Superior temporal gyrus (tissue), 1 donor: ENCODE measurements around the gene MOGAT2.
A peak's percentile ranks its signal among the peaks of the same experiment; 100 is the strongest.
"Not testable (repeated sequence)": the region's sequence is repeated elsewhere in the genome, so short reads cannot be mapped to it uniquely, and the experiment has no call there.

Experiments
- DNase-seq: peaks from one replicate; pipeline ENCODE4 v3.0.0-alpha.2; 2016; ENCODE audit errors: extremely low spot score

MOGAT2 gene

DNA sequence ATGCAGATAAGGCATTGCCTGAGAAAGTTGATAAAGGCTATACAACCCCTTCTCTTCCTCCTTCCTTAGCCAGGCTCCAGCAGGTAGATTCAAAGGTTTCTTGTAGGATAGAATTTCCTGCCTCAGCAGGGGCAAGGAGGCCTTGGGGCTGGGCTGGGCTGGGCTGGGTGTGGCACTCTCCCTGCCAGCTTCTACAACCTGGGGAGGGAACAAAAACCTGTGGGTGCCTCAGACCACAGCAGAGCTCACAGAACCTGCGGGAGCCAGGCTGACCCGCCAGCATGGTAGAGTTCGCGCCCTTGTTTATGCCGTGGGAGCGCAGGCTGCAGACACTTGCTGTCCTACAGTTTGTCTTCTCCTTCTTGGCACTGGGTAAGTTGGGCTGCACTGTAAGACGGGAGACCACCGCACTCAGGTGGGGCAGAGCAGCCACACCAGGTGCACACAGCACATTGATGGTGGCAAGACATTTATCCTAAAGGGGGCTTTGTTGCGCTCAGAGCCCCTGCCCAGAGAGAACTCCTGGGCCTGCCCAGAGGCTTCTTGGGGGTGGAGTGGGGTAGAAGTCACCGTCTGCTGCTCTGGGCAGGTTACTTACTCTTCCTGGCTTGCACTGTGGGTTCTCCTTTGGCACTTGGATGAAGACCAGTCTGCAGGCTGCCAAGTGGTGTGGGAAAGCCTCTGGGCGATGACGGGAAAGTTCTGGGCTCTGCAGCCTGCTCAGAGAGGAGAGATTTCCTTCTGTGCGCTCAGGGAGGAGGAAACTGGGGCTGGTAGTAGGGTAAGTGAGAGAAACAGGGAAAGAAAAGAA, at the start of gene MOGAT2:
Gene MOGAT2 (plus strand): TSS at position 231 of the 811 bp plus-strand sequence. CDS start 51 bp downstream, at position 282.
- no peak for DNase-seq

DNA sequence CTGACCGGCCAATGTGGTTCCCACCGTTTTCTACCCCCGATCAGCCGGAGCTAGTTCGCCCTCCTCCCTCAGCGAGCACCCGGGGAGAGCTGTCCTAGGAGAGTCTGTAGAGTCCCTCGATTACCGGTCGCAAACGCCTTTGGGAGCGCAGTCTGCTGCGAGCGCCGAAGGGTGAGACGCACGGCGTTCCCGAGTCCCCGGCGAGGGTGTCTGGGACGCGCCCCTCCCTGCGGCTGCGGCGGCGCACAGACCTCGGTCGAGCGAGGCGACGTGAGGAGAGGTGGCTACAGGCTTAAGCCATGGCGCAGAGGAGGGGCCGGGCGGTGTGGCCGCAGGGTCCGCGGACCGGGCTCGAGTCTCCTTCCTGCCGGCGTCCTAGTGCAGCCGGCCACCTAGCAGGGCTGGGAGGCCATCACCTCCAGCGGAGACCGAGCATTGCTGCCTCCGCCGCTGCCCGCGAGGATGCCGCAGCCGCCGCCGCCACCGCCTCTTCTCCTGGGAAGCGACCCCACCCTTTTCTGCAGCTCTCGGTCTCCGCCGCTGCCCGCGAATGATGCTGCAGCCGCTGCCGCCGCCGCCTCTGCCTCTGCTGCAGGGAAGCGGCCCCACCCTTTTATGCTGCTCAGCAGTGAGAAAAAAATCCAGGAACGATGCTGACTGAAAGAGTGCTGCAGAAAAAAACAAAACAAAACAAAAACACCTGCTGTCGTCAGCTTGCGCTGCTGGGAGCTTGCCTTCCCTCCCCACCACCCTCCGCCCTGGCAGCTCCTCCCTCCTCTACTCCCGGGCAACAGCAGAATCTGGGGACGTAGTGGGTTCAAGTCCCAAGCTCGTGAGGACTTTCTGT, 49.0 kb upstream of the MOGAT2 start, which contains the start of gene MAP6:
Gene MAP6 (minus strand): TSS at position 588 of the 847 bp plus-strand sequence. CDS start 669 bp downstream, outside the sequence.
- DNase-seq = peak; percentile 60

DNA sequence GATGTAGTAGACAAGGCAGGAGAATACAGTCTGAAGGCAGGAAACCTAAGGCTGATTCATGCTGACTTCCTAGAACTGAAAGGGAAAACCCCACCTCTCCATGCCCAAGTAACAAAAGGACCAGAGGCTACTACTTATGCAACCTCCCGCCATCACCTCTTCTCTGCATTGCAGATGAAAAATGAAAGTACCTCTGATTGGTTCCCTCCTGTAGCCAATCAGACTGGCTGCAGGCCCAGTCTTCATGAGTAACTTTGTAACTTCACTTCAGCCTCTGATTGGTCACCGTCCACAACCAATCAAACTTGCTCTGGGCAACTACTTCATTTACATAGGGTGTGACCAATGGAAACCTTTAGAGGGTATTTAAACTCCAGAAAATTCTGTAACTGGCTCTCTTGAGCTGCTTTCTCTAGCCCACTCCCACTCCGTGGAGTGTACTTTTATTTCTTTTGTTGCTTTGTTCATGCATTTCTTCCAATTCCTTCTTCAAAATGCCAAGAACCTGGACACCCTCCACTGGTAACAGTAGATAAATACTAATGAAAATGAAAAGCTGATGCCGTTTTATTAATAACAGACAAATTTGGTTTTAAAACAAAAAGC, 43.6 kb upstream of the MOGAT2 start:
- DNase-seq = no peak

DNA sequence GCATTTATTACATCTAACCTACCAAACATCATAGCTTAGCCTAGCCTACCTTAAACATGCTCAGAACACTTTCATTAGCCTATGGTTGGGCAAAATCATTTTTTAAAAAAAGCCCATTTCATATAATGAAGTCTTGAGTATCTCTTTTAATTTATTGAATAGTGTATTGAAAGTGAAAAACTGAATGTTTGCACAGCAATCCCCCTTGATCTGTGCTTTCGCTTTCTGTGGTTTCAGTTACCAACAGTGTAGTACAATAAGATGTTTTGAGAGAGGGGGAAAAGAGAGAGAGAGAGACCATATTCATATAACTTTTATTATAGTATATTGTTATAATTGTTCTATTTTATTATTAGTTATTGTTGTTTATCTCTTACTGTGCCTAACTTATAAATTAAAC, 40.4 kb upstream of the MOGAT2 start:
- no peak for DNase-seq

DNA sequence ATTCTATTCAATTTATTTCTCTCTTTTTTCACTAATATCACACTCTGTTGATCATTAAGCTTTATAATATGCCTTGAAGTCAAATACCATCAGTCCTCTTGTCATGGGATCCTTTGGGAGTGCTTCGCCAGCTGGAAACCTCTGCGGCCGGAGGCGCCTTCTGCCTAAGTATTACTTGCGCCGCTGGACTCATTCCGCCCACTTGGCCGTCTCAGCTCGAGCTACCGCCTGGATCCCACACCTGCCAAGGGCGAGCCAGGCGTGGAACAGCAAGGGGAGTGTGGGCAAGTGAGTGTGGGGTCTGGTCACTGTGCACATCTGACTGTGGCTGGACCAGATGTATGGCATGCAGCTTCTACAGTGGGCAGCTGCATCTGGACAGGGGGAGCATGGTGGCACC, 39.7 kb upstream of the MOGAT2 start:
- no peak for DNase-seq

DNA sequence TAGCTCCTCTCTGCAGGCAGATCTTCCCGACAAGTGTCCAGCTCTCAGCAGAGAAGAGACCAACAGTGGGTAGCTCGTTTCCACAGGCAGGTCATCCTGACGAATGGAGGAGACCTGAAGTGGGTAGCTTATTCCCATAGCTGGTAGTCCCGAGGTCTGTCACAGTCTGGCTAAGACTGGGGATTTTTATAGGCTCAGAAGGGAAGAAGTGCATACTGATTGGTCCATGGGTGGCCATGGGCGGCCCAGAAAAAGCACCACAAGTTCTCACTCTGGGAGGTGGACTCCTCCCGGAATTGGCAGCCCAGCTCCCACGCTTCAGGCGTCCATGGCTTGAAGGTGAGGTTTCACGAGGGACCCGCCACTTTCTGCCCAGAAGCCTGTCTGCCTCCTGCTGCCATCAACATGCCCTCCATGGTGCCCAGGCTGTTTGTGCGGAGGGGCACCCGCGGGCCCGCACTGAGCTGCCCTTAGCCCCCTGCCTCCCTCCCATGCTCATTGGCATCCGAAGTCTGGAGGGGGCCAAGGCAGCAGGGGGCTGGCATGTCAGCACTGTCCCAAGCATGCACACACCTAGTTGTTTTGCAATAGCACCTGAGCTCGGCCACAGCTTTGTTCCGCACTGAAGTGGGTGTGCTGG, 38.9 kb upstream of the MOGAT2 start:
- DNase-seq = no peak

DNA sequence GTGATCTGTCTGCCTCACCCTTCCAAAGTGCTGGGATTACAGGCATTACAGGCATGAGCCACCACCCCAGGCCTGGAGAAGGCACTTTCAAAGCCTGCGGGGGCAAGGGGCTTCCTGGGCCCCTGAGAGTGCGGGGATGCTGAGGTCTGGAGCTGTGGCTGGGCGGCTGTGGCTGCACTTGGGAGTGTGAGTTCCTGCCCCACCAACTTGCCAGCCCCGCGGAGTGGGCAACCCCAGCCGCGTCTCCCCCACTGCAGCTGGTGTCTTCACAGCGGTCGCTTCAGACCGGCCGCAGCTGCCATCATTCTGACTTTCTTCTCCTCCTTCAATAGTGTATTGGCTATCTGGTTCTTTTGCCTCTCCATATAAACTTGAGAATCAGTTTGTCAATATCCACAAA, 38.1 kb upstream of the MOGAT2 start:
- DNase-seq = no peak

DNA sequence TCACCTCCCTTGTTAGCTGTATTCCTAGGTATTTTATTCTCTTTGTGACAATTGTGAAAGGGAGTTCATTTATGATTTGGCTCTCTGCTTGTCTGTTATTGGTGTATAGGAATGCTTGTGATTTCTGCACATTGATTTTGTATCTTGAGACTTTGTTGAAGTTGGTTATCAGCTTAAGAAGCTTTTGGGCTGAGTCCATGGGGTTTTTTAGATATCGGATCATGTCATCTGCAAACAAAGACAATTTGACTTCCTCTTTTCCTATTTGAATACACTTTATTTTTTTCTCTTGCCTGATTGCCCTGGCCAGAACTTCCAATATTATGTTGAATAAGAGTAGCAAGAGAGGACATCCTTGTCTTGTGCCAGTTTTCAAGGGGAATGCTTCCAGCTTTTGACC, 33.8 kb upstream of the MOGAT2 start:
- not testable (repeated sequence) for DNase-seq

DNA sequence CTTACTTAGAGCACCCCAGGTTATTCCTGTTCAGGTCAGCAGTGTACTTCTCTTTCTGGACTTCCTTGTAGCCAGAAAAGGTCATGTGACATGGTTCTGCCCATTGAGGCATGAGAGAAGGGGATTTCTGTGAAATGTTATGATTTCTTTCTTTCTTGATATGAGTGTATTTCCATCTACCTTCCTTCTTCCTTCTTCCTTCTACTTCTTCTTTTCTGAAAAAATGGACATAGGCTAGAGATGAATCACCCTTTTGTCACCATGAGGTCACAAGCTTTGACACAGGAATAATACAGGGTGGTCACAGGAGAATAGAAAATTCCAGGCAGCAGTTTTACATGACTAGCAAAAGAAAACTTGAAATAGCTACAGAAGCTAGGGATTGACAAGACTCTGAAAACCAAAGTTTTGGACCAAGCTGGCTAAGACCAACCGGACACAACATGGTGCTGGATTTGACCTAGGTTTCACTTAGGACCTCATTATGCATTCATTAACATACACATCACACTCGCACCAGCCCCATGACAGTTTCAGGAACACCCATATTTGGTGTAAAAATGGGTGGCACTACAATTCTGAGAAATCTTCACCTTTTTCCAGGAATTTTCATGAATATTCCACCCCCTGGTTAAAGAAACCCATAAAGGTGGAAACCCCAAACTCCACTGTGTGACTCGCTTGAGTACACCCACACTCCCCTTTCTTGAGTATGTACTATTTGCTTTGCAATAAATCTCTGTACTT, 27.6 kb upstream of the MOGAT2 start:
- no peak for DNase-seq

DNA sequence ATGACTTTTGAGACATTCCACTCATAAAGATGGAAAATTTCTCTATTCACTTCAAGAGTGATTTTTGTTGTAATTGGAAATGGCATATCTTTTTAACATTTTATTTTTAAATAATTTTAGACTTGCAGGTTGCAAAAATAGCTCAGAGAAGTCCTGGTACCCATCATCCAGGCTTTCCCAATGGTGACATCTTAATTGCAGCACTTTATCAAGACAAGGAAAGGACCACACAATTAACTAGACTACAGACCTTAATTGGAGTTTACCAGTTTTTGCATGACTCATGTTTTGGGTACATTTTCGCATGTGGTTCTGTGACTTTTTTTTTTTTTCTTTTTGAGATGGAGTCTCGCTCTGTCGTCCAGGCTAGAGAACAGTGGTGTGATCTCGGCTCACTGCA, 25.8 kb upstream of the MOGAT2 start:
- no peak for DNase-seq

DNA sequence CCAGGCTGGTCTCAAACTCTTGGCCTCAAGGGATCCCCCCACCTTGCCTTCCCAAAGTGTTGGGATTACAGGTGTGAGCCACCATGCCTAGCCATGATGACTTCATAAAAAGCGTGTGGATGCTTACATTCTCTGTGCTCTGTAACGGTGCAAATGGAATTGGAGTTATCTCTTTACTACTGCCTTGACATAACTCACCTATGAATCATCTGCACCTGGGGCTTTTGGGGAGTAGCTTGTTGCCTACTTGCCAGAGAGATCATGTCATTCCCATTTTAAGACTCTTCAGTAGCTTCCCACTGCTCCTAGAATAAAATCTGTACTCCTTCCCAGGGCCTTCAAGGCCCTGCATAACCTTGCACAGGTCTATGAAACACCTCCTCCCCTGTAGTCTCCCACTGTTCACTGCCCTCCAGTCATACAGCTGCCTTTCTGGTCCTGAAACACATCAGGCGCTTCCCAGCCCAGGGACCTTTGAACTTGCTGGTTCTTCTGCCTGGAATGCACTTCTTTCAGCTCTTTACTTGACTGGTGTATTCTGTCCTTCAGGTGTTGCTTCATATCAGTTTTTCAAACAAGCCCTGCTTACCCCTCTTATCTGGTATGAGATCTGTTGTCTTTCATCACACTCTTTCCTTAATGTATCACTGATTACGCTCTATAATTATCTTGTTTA, 19.6 kb upstream of the MOGAT2 start:
- no peak for DNase-seq

DNA sequence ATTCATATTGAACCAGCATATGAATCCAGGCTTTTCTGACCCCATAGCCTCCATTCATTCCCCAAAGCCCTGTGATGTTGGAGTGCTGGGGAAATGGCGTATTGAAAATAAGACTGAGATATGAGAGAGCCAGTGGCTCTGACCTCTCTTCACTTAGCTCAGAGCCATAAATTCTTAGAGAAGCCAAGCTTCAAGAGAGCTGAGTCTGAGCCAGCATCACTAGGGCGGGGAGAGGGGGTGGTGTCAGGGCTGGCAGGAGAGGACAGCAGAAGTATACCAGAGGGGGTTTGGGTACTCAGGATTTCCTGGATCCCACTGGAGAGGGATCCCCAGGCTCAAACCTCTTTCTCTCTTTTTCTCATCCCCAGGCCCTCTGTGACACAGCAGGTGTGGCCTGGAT, 16.7 kb upstream of the MOGAT2 start:
- no peak for DNase-seq

DNA sequence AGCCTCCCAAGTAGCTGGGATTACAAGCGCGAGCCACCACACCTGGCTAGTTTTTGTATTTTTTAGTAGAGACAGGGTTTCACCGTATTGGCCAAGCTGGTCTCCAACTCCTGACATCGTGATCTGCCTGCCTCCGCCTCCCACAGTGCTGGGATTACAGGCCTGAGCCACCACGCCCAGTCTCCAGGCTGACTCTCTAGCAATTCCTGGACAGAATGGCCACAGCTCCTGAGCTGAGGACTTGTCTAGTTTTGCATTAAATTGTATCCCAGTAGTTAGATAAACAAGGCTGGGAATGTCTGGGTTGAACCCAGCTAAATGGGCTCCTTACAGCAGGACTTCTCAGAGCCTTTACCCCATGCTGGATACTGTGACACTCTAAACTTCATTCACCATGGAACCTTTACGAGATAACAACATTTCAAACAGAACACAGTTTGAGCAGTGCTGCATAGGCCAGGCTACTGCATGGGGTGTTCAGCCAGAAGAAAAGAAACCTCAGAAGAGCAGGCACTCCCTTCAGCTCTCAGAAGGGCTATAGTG, 13.9 kb upstream of the MOGAT2 start:
- no peak for DNase-seq

DNA sequence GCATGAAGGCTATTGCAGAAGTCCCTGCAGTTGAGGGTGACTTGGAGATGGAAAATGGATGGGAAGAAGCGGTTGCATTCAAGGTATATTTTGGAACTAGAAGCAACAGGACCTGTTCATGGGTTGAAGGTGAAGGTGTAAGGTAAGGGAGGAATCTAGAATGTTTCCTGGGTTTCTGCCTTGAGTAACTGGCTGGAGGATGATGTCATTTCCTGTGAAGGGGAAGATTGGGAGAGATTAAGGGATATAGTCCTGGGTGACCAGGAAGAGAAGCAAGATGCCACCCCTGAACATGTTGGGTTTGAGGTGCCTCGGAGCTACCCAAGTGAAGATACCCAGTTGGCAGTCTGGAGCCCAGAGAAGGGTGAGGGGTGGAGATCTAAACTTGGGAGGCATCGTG, 12.1 kb upstream of the MOGAT2 start:
- no peak for DNase-seq

DNA sequence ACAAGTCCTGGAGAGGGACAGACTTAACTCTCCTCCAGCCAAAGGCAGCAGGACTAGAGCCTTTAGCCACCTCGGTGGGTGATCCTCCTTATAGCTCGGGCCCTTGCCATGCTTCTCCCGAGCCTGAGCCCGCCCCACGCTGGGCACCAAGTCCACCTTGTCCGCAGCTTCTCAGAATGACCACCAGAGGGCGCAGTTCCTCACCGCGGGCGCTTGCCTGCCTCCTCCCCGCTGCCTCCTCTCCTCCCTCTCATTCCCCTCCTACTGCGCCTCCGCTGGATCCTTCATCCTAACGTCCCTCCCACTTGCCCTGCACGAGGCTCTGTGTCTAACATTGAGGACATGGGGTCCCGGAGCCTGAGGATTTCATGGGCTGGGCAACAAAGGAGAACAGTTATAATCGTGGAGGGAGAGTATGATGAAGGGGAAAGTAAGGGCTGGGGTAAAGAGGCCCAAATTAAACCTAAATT, 11.3 kb upstream of the MOGAT2 start:
- DNase-seq = peak; percentile 78

DNA sequence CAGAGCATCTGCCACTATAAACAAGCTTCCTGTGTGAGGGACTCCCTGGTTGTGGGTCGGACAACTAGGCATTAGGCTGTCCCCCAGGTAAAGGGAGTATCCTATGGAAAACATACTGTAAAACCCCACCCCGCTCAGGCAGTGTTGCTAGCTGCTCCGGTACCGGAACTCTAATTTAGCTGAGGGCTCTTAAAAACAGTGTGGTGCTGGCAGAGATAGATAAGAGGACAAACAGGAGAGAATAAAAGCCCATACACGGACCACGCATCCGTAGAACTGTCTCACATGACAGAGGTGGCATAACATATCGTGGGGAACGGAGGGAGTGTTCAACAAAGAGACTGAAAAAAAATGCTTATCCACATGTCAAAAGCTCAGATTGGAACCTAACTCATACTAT, 3.4 kb upstream of the MOGAT2 start:
- DNase-seq = no peak

DNA sequence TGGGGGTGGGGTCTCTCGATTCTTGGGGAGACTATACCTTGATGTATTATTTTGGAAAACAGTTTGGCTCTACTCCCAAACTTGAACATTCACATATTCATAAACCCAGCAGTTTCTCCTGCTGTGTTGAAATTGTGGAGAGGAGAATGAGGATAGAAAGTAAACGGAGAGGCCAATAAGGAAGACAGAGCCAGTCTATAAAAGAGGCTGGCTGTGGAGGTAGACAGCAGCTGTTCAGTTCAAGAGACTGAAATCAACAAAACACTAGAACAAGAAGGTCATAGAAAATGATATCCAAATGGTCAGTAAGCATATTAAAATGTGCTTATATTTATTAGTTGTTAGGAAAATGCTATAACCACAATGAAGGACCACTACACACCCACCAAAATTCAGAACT, 1.9 kb upstream of the MOGAT2 start:
- no peak for DNase-seq

DNA sequence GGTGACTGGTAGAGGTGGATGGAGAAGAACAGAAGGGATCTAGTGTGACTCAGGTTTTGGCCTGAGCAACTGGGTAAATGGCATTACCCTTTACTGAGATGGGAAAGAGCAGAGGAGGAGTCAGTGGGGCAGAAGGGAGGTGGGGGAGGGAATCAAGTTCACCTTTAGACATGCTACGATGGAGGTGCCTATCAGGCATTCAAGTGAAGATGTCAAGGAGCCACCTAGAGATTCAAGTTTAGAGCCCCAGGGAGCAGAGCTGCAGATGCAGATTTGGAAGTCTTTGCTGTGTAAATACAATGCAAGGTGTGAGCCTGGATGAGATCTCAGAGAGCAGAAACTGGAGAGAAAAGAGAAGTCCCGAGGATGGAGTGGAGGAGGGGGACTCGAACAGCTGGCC, 979 bp upstream of the MOGAT2 start:
- no peak for DNase-seq

DNA sequence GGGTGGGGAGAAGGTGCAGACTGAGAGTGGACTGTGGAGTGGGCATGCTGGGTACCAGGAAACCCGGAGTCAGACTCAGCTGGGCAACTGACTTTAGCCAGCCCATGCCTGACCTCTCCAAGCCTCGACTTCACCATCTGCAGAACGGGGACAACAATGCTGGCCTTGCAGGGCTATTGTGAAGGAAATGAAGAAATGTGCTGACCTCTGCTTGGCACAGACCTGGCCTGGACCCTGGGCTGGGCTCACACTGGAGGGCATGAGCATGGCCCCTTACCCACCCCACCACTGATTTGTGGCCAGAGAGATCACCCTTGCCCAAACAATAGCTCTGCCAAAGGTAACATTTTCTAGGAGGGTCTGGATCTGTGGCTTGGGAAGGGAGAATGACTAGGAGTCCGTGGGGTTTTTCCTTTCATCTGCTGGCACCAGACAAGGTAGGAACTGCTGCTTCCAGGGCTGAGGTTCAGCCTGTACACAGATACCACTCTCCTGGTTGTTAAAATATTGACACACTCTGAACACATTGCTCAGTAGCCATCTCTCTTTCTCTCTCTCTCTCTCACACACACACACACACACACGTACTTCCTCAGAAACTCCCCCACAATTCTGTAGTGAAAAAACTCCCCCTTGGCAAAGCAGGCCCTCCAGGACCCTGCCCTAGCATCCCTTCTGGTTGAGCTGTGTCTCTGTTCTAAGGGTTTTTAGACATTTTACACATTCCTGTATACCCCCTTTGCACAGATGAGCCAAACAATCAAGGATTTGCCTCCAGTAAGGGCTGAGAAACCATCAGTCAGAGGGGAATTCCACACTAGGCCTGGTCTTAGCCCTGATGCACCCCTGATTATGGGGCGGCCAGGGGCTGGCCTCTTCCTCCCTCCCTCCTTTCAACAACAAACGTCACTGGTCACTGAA, 1.0 kb downstream of the MOGAT2 start:
- no peak for DNase-seq
